Nephron (organoid): ENCODE data around the gene ANKRD13B.

ENCODE experiments used
- H3K27ac Mint-ChIP-seq, 3 experiments: 2 replicates each; pipeline ENCODE4 v1.8.0; 2020; ENCODE audit warnings: mixed read lengths in 3 of 3, mild to moderate bottlenecking in 2 of 3, moderate library complexity in 1 of 3
- H3K27me3 Mint-ChIP-seq: 2 replicates; pipeline ENCODE4 v1.8.0; 2021; ENCODE audit warnings: low read depth, mild to moderate bottlenecking, moderate library complexity, mixed read lengths
- H3K36me3 Mint-ChIP-seq: 2 replicates; pipeline ENCODE4 v1.8.0; 2020; ENCODE audit warnings: low read depth, mixed read lengths
- H3K4me1 Mint-ChIP-seq: 2 replicates; pipeline ENCODE4 v1.8.0; 2020; ENCODE audit warnings: mixed read lengths
- H3K4me3 Mint-ChIP-seq, 3 experiments: 2 replicates each; pipeline ENCODE4 v1.8.0; 2020; ENCODE audit warnings: mild to moderate bottlenecking in 3 of 3, mixed read lengths in 3 of 3, moderate library complexity in 2 of 3
- H3K9me3 Mint-ChIP-seq: 2 replicates; pipeline ENCODE4 v1.8.0; 2020; ENCODE audit warnings: mixed read lengths
- TF ChIP-seq, protein P1 (sequence below), 3 experiments: fragments of 200-600 bp; sonication (generic); IDR thresholded peaks; one replicate each; pipeline ENCODE4 v1.5.0; 2021; ENCODE audit warnings: antibody characterized with exemption in 3 of 3; ENCODE audit not compliant: unreplicated experiment in 3 of 3

Gene ANKRD13B

DNA sequence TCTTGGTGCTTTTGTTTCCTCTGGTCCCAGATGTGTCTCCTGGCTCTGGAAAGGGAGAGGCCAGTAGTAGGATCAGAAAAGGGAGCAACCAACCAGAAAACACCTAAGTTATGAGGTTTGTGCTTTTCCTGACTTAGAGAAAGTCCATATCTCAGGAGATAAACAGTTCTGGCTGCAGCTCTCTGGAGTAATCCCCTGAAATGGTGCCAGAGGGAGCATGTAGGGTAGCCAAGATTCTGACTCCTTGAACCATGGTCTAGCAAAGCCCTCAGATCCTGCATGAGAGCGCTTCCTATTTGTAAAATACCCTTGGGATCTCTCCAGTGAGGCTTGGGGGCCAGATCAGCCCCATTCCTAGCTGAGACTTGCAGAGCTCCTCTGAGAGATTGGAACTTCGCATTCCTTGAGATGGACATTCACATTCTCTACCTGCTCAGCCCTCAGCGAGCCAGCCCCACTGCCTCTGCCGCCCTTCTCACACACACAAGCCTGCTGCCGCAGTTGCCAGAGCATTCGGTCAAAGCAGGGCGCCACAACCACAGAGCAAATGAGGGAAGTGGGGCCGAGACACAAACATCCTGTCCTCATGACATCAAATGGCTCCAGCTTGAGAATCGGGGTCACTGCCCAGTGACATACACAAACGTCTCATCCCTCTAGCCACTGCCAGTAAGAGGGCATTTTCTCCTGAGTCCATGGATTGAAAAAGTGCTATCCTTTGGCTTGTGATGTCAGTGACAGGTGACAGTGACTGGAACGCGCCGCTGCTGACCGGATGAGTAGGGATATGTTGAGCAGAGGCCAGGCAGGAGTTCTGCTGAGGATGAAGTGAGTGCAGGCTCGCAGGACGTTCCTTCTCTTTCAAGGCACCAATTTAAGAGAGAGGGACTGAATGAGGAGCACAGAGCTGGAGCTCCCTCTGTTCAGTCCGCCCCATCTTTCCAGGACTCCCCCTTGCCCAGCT lies 31.1 kb upstream of the ANKRD13B start:
- Mint-ChIP-seq H3K27me3 (peaks cover 57% of the 10 kb centered on the region), H3K9me3 (no peaks in the 10 kb centered on the region)

DNA sequence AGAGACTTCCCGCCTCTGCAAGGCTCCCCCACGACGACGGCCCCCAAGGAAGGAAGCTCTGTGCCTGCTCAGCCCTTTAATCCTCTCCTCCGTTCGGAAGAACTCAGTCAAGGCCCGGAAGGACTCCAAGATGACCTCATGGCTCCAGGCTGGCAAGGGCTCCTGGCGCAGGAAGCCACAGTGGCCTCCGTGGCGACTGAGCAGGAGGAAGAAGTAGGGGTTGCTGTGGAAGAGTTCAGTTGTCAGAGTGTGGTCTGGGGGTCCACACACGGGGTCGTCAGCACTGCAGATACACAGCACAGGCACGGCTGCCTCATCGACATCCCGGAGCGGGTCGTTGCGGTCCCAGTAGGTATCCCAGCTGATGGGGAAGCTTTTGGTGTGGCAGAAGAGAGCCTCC lies 30.3 kb upstream of the ANKRD13B start:
- H3K27me3 Mint-ChIP-seq: peaks cover 55% of the 10 kb centered on the region
- H3K4me1 Mint-ChIP-seq: peaks cover 18% of the 10 kb centered on the region
- no peaks in the 10 kb centered on the region for H3K9me3 Mint-ChIP-seq
- H3K36me3 Mint-ChIP-seq: no peaks in the 10 kb centered on the region
- no peak overlapping the region for H3K27ac Mint-ChIP-seq
- H3K4me3 Mint-ChIP-seq: peak overlapping the region in 1 of 3 experiments; percentile 60
- TF ChIP-seq, protein P1, sequence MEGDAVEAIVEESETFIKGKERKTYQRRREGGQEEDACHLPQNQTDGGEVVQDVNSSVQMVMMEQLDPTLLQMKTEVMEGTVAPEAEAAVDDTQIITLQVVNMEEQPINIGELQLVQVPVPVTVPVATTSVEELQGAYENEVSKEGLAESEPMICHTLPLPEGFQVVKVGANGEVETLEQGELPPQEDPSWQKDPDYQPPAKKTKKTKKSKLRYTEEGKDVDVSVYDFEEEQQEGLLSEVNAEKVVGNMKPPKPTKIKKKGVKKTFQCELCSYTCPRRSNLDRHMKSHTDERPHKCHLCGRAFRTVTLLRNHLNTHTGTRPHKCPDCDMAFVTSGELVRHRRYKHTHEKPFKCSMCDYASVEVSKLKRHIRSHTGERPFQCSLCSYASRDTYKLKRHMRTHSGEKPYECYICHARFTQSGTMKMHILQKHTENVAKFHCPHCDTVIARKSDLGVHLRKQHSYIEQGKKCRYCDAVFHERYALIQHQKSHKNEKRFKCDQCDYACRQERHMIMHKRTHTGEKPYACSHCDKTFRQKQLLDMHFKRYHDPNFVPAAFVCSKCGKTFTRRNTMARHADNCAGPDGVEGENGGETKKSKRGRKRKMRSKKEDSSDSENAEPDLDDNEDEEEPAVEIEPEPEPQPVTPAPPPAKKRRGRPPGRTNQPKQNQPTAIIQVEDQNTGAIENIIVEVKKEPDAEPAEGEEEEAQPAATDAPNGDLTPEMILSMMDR (IDR thresholded peaks at IDR 0.05; ENCODE audit: unreplicated experiment in 3 of 3): no peak

More for the DNA sequence above, 31.1 kb upstream of the ANKRD13B start:
- TF ChIP-seq, protein P1 (IDR thresholded peaks at IDR 0.05; ENCODE audit: unreplicated experiment in 3 of 3): no peak
- peaks cover 18% of the 10 kb centered on the region for H3K4me1 Mint-ChIP-seq
- no peak overlapping the region for H3K27ac Mint-ChIP-seq
- H3K4me3 Mint-ChIP-seq: no peak overlapping the region
- no peaks in the 10 kb centered on the region for H3K36me3 Mint-ChIP-seq

DNA sequence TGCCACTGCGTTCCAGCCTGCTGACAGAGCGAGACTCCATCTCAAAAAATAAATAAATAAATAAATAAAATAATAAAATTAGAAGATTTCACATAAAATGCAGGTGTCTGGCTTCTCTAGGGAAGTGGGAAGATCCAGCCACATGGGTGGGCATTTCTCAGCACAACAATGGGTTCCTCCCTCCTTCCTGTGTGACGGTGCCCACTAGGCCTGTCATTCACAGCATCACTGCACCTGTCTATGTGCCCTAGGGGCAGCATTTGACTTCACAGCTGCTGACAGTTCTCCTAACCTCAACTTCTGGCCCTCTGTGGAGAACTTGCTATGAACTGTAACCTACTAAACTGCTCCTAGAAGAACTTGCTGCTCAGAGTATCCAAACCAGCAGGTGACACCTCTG lies 29.1 kb upstream of the ANKRD13B start:
- Mint-ChIP-seq H3K27ac (no peak overlapping the region), H3K4me1 (peaks cover 23% of the 10 kb centered on the region), H3K27me3 (peaks cover 62% of the 10 kb centered on the region), H3K36me3 (no peaks in the 10 kb centered on the region), H3K9me3 (no peaks in the 10 kb centered on the region), H3K4me3 (peak overlapping the region in 2 of 3 experiments; percentile 10 to 45)
- TF ChIP-seq, protein P1 (IDR thresholded peaks at IDR 0.05; ENCODE audit: unreplicated experiment in 3 of 3): no peak

DNA sequence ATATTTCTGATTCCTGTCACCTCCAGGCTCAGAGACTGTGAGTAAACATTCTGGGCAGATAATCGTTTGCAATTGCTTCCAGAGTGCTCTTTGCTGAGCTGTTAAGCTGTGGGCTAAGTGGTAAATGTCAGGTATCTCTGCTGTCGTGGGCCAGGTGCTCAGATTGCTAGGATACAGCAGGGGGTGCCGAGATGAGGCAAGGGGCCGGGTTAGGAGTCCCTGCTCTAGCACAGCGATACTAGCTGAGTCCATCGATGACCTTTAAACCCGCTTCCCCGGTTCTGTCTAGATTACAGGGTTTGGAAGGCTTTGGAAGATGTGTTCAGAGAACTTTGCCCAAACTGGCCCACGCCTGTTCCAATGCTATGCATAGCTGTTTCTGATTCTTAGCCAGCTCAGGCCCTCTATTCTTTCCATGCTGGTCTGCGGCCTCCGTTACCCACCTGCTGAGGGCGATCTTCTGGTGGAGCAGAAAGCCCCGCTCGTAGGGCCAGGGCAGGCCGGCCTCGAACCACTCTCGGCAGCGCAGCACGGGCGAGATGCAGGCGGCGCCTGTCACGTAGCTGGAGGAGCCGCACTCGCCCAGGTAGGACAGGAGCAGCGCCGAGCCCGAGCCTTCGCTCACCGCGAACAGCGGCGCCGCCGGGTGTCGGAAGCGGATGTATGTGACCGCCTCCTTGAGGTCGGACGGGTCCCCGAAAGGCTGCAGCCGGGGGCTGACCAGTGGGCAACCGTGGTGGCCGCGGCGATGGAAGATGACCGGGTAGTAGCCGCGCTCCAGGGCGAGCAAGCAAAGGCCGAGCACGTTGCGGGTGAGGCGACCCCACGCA lies 27.1 kb upstream of the ANKRD13B start:
- peak overlapping the region; percentile 75 to 78 (median 76) for H3K4me3 Mint-ChIP-seq
- TF ChIP-seq, protein P1 (IDR thresholded peaks at IDR 0.05; ENCODE audit: unreplicated experiment in 3 of 3): peak in 1 of 3 experiments; percentile 20
- no peaks in the 10 kb centered on the region for H3K9me3 Mint-ChIP-seq
- H3K4me1 Mint-ChIP-seq: peaks cover 26% of the 10 kb centered on the region
- H3K36me3 Mint-ChIP-seq: peaks cover 3% of the 10 kb centered on the region
- H3K27me3 Mint-ChIP-seq: peaks cover 64% of the 10 kb centered on the region
- peak overlapping the region in 1 of 3 experiments; percentile 22 for H3K27ac Mint-ChIP-seq

DNA sequence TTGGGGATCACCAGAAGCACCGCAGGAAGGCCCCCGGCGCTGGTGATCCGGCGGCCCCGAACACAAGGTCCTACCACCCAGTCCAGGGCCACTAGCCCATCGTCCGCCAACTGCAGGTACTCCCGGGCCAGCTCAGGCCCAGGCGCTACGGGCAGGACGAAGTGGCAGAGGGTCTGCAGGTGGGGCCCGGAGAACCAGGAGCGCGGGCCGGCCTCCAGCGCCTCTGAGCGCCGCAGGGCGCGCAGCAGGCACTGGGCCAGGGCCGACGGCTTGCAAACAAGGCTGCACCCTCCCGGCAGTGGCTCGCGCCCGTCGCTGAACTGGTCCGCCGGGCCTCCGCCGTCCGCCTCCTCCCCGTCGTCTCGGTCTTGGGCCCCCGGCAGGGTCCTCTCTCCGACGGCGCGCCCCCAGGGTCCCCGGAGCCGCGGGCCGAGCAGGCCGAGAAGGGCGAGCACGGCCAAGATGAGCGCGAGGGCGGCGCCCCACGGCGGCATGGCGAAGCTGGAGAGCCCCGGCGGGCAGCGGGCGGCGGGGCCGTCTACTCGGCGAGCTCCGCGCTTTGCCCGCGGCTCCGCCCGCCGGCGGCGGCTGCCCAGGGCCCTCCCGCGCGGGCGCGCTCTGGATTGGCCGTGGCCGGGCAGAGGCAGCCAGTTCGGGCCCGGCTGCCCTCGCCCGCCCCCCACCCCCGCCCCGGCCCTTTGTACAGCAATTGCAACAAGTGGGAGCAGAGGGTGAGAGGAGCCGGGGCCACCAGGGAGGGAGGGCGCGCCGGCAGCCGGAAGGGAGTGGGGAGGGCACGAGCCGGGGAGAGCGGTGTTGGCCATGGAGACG lies 26.2 kb upstream of the ANKRD13B start, which contains the start of gene ABHD15:
TSS of gene ABHD15 (minus strand) at position 565 of the 831 bp plus-strand sequence. CDS start at position 494, 71 bp downstream.
- peaks cover 33% of the 10 kb centered on the region for H3K4me1 Mint-ChIP-seq
- no peaks in the 10 kb centered on the region for H3K9me3 Mint-ChIP-seq
- TF ChIP-seq, protein P1 (IDR thresholded peaks at IDR 0.05; ENCODE audit: unreplicated experiment in 3 of 3): no peak
- peaks cover 63% of the 10 kb centered on the region for H3K27me3 Mint-ChIP-seq
- peak within 1 kb of the TSS in 2 of 3 experiments; percentile 22 to 38 for H3K27ac Mint-ChIP-seq
- peaks cover 6% of the 10 kb centered on the region for H3K36me3 Mint-ChIP-seq
- H3K4me3 Mint-ChIP-seq: peak within 1 kb of the TSS; percentile 92 to 96 (median 95)
